B cell (primary cell): ENCODE data around the gene GPHN. TPM values are rescaled to one million over a fixed set of nuclear protein-coding genes. Genes with fewer than 3 reads are reported as not detected.

Experiments
- ATAC-seq: fragments of 200-7000 bp; cut with Tn5 transposase; one replicate; pipeline ENCODE4 v1.10.0; 2021; ENCODE audit warnings: low read depth, mild to moderate bottlenecking, moderate number of reproducible peaks, moderate library complexity
- CTCF ChIA-PET: fragments of 350-600 bp; sonication (Branson Sonifier 250); formaldehyde crosslinking; loops from one replicate; lab custom pipeline; 2021; ENCODE audit warnings: antibody characterized with exemption, inconsistent platforms; lab: Charles Lee
- POLR2A ChIA-PET: fragments of 350-600 bp; sonication (Branson Sonifier 250); formaldehyde crosslinking; loops from one replicate; lab custom pipeline; 2021; ENCODE audit warnings: antibody characterized with exemption; lab: Charles Lee
- DNase-seq: peaks from one replicate; pipeline ENCODE4 v3.0.0; 2013
- H2AFZ ChIP-seq: 2 replicates; pipeline ENCODE4 v1.6.1; 2012; ENCODE audit warnings: mild to moderate bottlenecking, low read depth, low read length; ENCODE audit not compliant: insufficient read depth, poor library complexity, severe bottlenecking
- H3K27ac ChIP-seq, 2 donors: 1 replicate in 1 of 2; 2 replicates in 1 of 2; pipeline ENCODE4 v1.5.1; 2012 to 2013; ENCODE audit warnings: low read length in 2 of 2, mild to moderate bottlenecking in 2 of 2, moderate library complexity in 1 of 2
- H3K27me3 ChIP-seq, 4 experiments: fragments of 200-600 bp in 1 of 4; sonication (generic) in 1 of 4; replicated peaks in 1 of 4; 1 replicate in 2 of 4; 2 replicates in 2 of 4; pipeline versions ENCODE4 v1.6.1 to v1.7.0; 2013 to 2016; ENCODE audit warnings: low read length in 3 of 4, mild to moderate bottlenecking in 2 of 4, mixed read lengths in 1 of 4, moderate library complexity in 1 of 4; ENCODE audit not compliant: insufficient read depth in 4 of 4, control insufficient read depth in 3 of 4; ENCODE audit errors: control extremely low read depth in 1 of 4
- H3K36me3 ChIP-seq, 2 experiments: replicated peaks in 1 of 2; 1 replicate in 1 of 2; 2 replicates in 1 of 2; pipeline versions ENCODE4 v1.6.1 to v1.7.1; 2013; ENCODE audit warnings: low read length in 1 of 2; ENCODE audit not compliant: insufficient read depth in 2 of 2, control insufficient read depth in 1 of 2; ENCODE audit errors: control extremely low read depth in 1 of 2, extremely low read depth in 1 of 2
- H3K4me1 ChIP-seq, 2 donors: fragments of 200-600 bp in 1 of 2; sonication (generic) in 1 of 2; 1 replicate in 1 of 2; 2 replicates in 1 of 2; pipeline versions ENCODE4 v1.5.1 to v1.6.1; 2013 to 2017; ENCODE audit warnings: low read length in 2 of 2; ENCODE audit not compliant: control insufficient read depth in 2 of 2, insufficient read depth in 2 of 2
- H3K4me2 ChIP-seq: replicated peaks from 2 replicates; pipeline ENCODE3; 2012; ENCODE audit warnings: mild to moderate bottlenecking, low read depth, low read length; ENCODE audit not compliant: poor library complexity, severe bottlenecking
- H3K4me3 ChIP-seq, 5 experiments: fragments of 200-600 bp in 1 of 5; sonication (generic) in 1 of 5; 1 replicate in 3 of 5; 2 replicates in 2 of 5; pipeline versions ENCODE4 v1.5.1 to v1.7.0; 2011 to 2016; ENCODE audit warnings: low read length in 4 of 5, mild to moderate bottlenecking in 4 of 5, low read depth in 2 of 5, control low read depth in 1 of 5, moderate library complexity in 1 of 5; ENCODE audit not compliant: insufficient read depth in 1 of 5; ENCODE audit errors: control extremely low read depth in 1 of 5, extremely low read depth in 1 of 5
- H3K79me2 ChIP-seq: fragments of 200-600 bp; sonication (generic); one replicate; pipeline ENCODE4 v1.6.0; 2016; ENCODE audit warnings: low read length; ENCODE audit not compliant: control insufficient read depth, insufficient read depth
- H3K9ac ChIP-seq: fragments of 200-600 bp; sonication (generic); 2 replicates; pipeline ENCODE4 v1.6.1; 2017; ENCODE audit warnings: mild to moderate bottlenecking, low read length, moderate library complexity
- H3K9me3 ChIP-seq, 3 donors: one replicate each; pipeline versions ENCODE4 v1.6.1 to v1.7.1; 2013; ENCODE audit warnings: low read length in 2 of 3; ENCODE audit not compliant: control insufficient read depth in 2 of 3, insufficient read depth in 1 of 3; ENCODE audit errors: control extremely low read depth in 1 of 3
- H4K20me1 ChIP-seq: 2 replicates; pipeline ENCODE4 v1.6.0; 2012; ENCODE audit warnings: mild to moderate bottlenecking, low read length; ENCODE audit not compliant: insufficient read depth, control insufficient read depth, poor library complexity, severe bottlenecking
- H3K27ac Mint-ChIP-seq: one replicate; pipeline ENCODE4 v1.8.0; 2021; ENCODE audit warnings: mixed read lengths
- H3K27me3 Mint-ChIP-seq: one replicate; pipeline ENCODE4 v1.8.0; 2021; ENCODE audit warnings: mixed read lengths
- H3K4me1 Mint-ChIP-seq: one replicate; pipeline ENCODE4 v1.8.0; 2021; ENCODE audit warnings: mixed read lengths
- H3K4me3 Mint-ChIP-seq: one replicate; pipeline ENCODE4 v1.8.0; 2021; ENCODE audit warnings: mixed read lengths
- H3K9me3 Mint-ChIP-seq: one replicate; pipeline ENCODE4 v1.8.0; 2022; ENCODE audit warnings: mixed read lengths; ENCODE audit not compliant: insufficient read depth
- EZH2 ChIP-seq: IDR thresholded peaks from 2 replicates; pipeline ENCODE4 v1.6.1; 2012; ENCODE audit warnings: borderline replicate concordance, low read depth, mild to moderate bottlenecking, moderate library complexity, low read length; ENCODE audit not compliant: insufficient read depth, poor library complexity, severe bottlenecking
- WGBS: methylation state at CpG from one replicate; pipeline ENCODE4 v1.1.5; 2013; ENCODE audit warnings: missing lambda C conversion rate; ENCODE audit not compliant: insufficient coverage; 5-methylcytosine and 5-hydroxymethylcytosine counted together
- intact Hi-C: fragments of 100-400 bp; cut with micrococcal nuclease; formaldehyde crosslinking; loops from one replicate; pipeline ENCODE4 v1.10.0; 2022
- polyA plus RNA-seq: library from polyadenylated mRNA; depleted of rRNA; stranded (reverse); fragments of >200 nt; gene quantifications from 2 replicates; pipeline ENCODE4 v1.2.3, GENCODE V29; 2012
- total RNA-seq, 2 donors: library from RNA; stranded (reverse); fragments of 120-200 nt in 1 of 2; gene quantifications; 1 replicate in 1 of 2; 2 replicates in 1 of 2; pipeline versions ENCODE4 v1.2.3 to v1.2.4, GENCODE V29; 2013 to 2022
- TF ChIP-seq, protein P1 (sequence below): fragments of 200-600 bp; IDR thresholded peaks from one replicate; pipeline ENCODE4 v1.8.0; 2022; ENCODE audit warnings: antibody characterized with exemption, mild to moderate bottlenecking

The GPHN gene
- total and polyA plus RNA-seq, 2 donors (not counting 1 experiment from before 2014, with no cell fraction given), result 3.4 to 18.0 TPM

DNA sequence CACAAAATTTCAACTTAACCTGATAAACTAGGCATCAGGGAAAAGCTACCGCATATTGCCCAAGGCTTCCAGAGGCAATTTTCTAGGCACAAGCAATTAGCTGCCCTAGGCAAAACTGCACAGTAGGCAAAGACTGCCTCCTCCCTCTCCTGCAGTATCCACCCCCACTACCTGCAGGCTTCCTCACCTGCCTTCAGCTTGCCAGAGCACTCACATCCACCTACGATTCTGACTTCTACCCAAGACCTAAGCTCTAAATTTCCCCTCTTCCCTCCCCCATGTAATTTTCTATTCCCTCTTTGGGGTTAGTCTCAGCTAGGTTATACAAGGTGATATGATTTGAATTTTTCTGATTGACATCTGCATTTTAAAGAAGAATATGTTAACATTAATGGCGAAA is 43.7 kb upstream of the GPHN start:
- Histone ChIP-seq H3K79me2 (no peaks in the 10 kb centered on the region), H3K4me1 (no peaks in the 10 kb centered on the region), H3K9me3 (peaks cover 0 to 5% (median 0%) of the 10 kb centered on the region in 3 donors), H4K20me1 (no peaks in the 10 kb centered on the region), H3K27ac (no peak overlapping the region), H2AFZ (no peak overlapping the region), H3K4me3 (no peak overlapping the region), H3K36me3 (no peaks in the 10 kb centered on the region), H3K9ac (no peak overlapping the region), H3K4me2 (no peak overlapping the region), H3K27me3 (no peaks in the 10 kb centered on the region)
- intact Hi-C loops, result no loop called here
- Mint-ChIP-seq H3K9me3 (no peaks in the 10 kb centered on the region), H3K27me3 (no peaks in the 10 kb centered on the region), H3K4me3 (no peak overlapping the region), H3K27ac (no peak overlapping the region), H3K4me1 (no peaks in the 10 kb centered on the region)
- 100% methylated on average over 1 of the region's 3 CpGs for WGBS
- no peak for TF ChIP-seq EZH2
- TF ChIP-seq, protein P1, sequence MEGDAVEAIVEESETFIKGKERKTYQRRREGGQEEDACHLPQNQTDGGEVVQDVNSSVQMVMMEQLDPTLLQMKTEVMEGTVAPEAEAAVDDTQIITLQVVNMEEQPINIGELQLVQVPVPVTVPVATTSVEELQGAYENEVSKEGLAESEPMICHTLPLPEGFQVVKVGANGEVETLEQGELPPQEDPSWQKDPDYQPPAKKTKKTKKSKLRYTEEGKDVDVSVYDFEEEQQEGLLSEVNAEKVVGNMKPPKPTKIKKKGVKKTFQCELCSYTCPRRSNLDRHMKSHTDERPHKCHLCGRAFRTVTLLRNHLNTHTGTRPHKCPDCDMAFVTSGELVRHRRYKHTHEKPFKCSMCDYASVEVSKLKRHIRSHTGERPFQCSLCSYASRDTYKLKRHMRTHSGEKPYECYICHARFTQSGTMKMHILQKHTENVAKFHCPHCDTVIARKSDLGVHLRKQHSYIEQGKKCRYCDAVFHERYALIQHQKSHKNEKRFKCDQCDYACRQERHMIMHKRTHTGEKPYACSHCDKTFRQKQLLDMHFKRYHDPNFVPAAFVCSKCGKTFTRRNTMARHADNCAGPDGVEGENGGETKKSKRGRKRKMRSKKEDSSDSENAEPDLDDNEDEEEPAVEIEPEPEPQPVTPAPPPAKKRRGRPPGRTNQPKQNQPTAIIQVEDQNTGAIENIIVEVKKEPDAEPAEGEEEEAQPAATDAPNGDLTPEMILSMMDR, result no peak
- ChIA-PET POLR2A (no interaction called here), CTCF (no interaction called here)
- no peak for ATAC-seq
- no peak for DNase-seq

DNA sequence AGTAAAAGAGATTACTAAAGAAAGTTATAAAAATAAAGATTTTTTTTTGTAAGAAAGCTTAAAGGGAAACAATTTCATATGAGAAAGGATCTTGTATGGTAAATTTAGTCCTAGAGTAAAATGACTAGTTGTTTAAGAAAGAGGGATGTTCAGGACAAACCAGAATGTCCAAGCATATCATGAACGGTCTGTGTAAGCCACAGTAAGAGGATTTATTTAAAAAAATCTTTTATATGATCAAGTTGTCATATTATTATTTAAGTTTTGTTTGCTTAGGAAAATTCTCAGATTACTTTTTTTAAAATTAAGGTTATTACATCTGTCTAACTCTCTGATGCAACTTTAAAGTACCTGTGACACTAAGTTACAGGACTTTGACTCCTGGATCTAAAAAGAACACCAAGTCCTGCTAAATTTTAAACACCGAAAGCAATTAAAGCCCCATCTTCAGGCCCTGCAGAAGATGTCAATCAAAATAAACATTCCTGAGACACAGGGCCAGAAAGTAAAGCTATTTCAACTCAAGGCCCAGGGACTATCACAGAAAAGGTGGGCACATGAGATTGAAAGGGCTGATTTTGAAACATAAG is 39.1 kb upstream of the GPHN start:
- ChIA-PET CTCF (no interaction called here), POLR2A (no interaction called here)
- Histone ChIP-seq H3K4me3 (no peak overlapping the region), H4K20me1 (no peaks in the 10 kb centered on the region), H3K36me3 (no peaks in the 10 kb centered on the region), H3K4me1 (no peaks in the 10 kb centered on the region), H2AFZ (no peak overlapping the region), H3K79me2 (no peaks in the 10 kb centered on the region), H3K27me3 (no peaks in the 10 kb centered on the region), H3K27ac (no peak overlapping the region), H3K9me3 (peaks cover 0 to 14% (median 3%) of the 10 kb centered on the region in 3 donors), H3K4me2 (no peak overlapping the region), H3K9ac (no peak overlapping the region)
- intact Hi-C loops, result no loop called here
- Mint-ChIP-seq H3K27ac (no peak overlapping the region), H3K9me3 (peaks cover 4% of the 10 kb centered on the region), H3K27me3 (no peaks in the 10 kb centered on the region), H3K4me1 (no peaks in the 10 kb centered on the region), H3K4me3 (no peak overlapping the region)
- DNase-seq, result no peak
- no peak for TF ChIP-seq EZH2
- TF ChIP-seq, protein P1, result no peak
- 100% methylated on average over 1 of the region's 2 CpGs for WGBS
- no peak for ATAC-seq
